HCT116 (cell line): Measurements from ENCODE around the gene COL5A1. TPM values are rescaled to one million over a fixed set of nuclear protein-coding genes. Genes with fewer than 3 reads are reported as not detected.

Experiments used
- ATAC-seq: fragments of 200-7000 bp; cut with Tn5 transposase; 2 replicates; pipeline ENCODE4 v1.9.1; 2020; ENCODE audit warnings: mild to moderate bottlenecking, moderate library complexity
- BruUV-seq: library from RNA; stranded (reverse); fragments of 400-500 nt; replicated peaks from 2 replicates; lab custom pipeline; 2021; lab: Mats Ljungman, UMichigan
- CTCF ChIA-PET: fragments of 300-600 bp; sonication (Branson Sonifier 250); formaldehyde crosslinking; loops from one replicate; lab custom pipeline; 2021; ENCODE audit warnings: antibody characterized with exemption; lab: Charles Lee
- POLR2A ChIA-PET: fragments of 300-600, 350-600 bp; sonication (Branson Sonifier 250); formaldehyde crosslinking; loops from one replicate; lab custom pipeline; 2021; ENCODE audit warnings: antibody characterized with exemption; lab: Charles Lee
- RAD21 ChIA-PET, 2 experiments: fragments of 300-600 bp; sonication (Branson Sonifier 250); formaldehyde crosslinking; loops; one replicate each; lab custom pipeline; 2023; ENCODE audit warnings: low total read pairs in 2 of 2; ENCODE audit not compliant: uncharacterized antibody in 2 of 2, unreplicated experiment in 2 of 2, low non-redundant PET in 1 of 2; lab: Charles Lee
- DNase-seq: peaks from one replicate; pipeline ENCODE4 v3.0.0-alpha.2; 2010; ENCODE audit warnings: low read depth, low spot score
- H2AFZ ChIP-seq: fragments of 200-600 bp; shearing (Covaris generic), sonication (generic); 2 replicates; pipeline ENCODE4 v1.6.1; 2017; ENCODE audit warnings: low read depth, mixed run types, mixed read lengths, antibody characterized with exemption, low read length; ENCODE audit not compliant: poor library complexity, severe bottlenecking
- H3K27ac ChIP-seq: 2 replicates; pipeline ENCODE4 v1.5.1; 2012; ENCODE audit warnings: low read depth, low read length
- H3K27me3 ChIP-seq: fragments of 200-600 bp; sonication (generic); 2 replicates; pipeline ENCODE4 v1.6.1; 2016; ENCODE audit warnings: mixed run types, low read length, mixed read lengths; ENCODE audit not compliant: insufficient read depth
- H3K36me3 ChIP-seq, 2 experiments: fragments of 200-500 bp in 1 of 2; fragments of 200-600 bp in 1 of 2; sonication (Bioruptor generic) in 1 of 2; sonication (generic) in 1 of 2; 2 replicates each; pipeline versions ENCODE4 v1.5.1 to v1.6.1; 2014 to 2016; ENCODE audit warnings: low read length in 2 of 2, inconsistent platforms in 1 of 2, mixed read lengths in 1 of 2, mixed run types in 1 of 2; ENCODE audit not compliant: insufficient read depth in 2 of 2, control insufficient read depth in 1 of 2
- H3K4me1 ChIP-seq, 2 experiments: fragments of 200-600 bp in 1 of 2; sonication (generic) in 1 of 2; 2 replicates each; pipeline versions ENCODE4 v1.5.1 to v1.6.1; 2012 to 2017; ENCODE audit warnings: low read length in 2 of 2, inconsistent platforms in 1 of 2, mild to moderate bottlenecking in 1 of 2, mixed read lengths in 1 of 2, mixed run types in 1 of 2, moderate library complexity in 1 of 2; ENCODE audit not compliant: insufficient read depth in 2 of 2, control insufficient read depth in 1 of 2
- H3K4me2 ChIP-seq: fragments of 200-600 bp; sonication (generic); 2 replicates; pipeline ENCODE4 v1.6.1; 2017; ENCODE audit warnings: mixed run types, low read length, mixed read lengths
- H3K4me3 ChIP-seq, 2 experiments: fragments of 200-600 bp in 1 of 2; sonication (generic) in 1 of 2; replicated peaks in 1 of 2; 2 replicates each; pipeline ENCODE4 v1.5.1; 2011 to 2016; ENCODE audit warnings: low read length in 2 of 2, control low read depth in 1 of 2, low read depth in 1 of 2, mild to moderate bottlenecking in 1 of 2, mixed read lengths in 1 of 2, mixed run types in 1 of 2
- H3K79me2 ChIP-seq: fragments of 200-600 bp; sonication (generic); 2 replicates; pipeline ENCODE4 v1.6.1; 2017; ENCODE audit warnings: mild to moderate bottlenecking, mixed run types, low read length, moderate library complexity, mixed read lengths; ENCODE audit not compliant: insufficient read depth
- H3K9ac ChIP-seq: fragments of 200-600 bp; sonication (generic); 2 replicates; pipeline ENCODE4 v1.6.1; 2016; ENCODE audit warnings: low read length, mixed read lengths
- H3K9me2 ChIP-seq: fragments of 200-600 bp; sonication (generic), shearing (Covaris generic); 2 replicates; pipeline ENCODE4 v1.6.1; 2017; ENCODE audit warnings: mixed run types, mild to moderate bottlenecking, moderate library complexity; ENCODE audit not compliant: insufficient read depth
- H3K9me3 ChIP-seq, 2 experiments: fragments of 200-500 bp in 1 of 2; fragments of 200-600 bp in 1 of 2; sonication (Bioruptor generic) in 1 of 2; sonication (generic) in 1 of 2; 2 replicates each; pipeline ENCODE4 v1.6.1; 2014 to 2017; ENCODE audit warnings: low read length in 2 of 2, mixed read lengths in 2 of 2, inconsistent platforms in 1 of 2, low read depth in 1 of 2, mild to moderate bottlenecking in 1 of 2, mixed run types in 1 of 2, moderate library complexity in 1 of 2; ENCODE audit not compliant: control insufficient read depth in 1 of 2, insufficient read depth in 1 of 2
- H4K20me1 ChIP-seq: fragments of 200-600 bp; sonication (generic), shearing (Covaris generic); 2 replicates; pipeline ENCODE4 v1.6.1; 2017; ENCODE audit warnings: mixed run types, mild to moderate bottlenecking, moderate library complexity; ENCODE audit not compliant: insufficient read depth
- CBX3 ChIP-seq: IDR thresholded peaks from 2 replicates; pipeline ENCODE4 v1.6.1; 2012; ENCODE audit warnings: low read depth
- CEBPB ChIP-seq: IDR thresholded peaks from 2 replicates; pipeline ENCODE4 v1.6.1; 2012; ENCODE audit warnings: low read depth
- CTCF ChIP-seq, 3 experiments: fragments of 200-600 bp in 1 of 3; sonication (generic) in 1 of 3; IDR thresholded peaks in 2 of 3; conservative IDR thresholded peaks in 1 of 3; 2 replicates each; pipeline ENCODE4 v1.5.1; 2012 to 2017; ENCODE audit warnings: low read depth in 2 of 3, low read length in 2 of 3, antibody characterized with exemption in 1 of 3, borderline replicate concordance in 1 of 3, control low read depth in 1 of 3, mild to moderate bottlenecking in 1 of 3, mixed read lengths in 1 of 3, mixed run types in 1 of 3, moderate library complexity in 1 of 3; ENCODE audit not compliant: insufficient read depth in 1 of 3
- EGR1 ChIP-seq: IDR thresholded peaks from 2 replicates; pipeline ENCODE4 v1.6.1; 2012; ENCODE audit warnings: low read depth
- ELF1 ChIP-seq: IDR thresholded peaks from 2 replicates; pipeline ENCODE4 v1.6.1; 2012; ENCODE audit warnings: low read depth, borderline replicate concordance
- EZH2phosphoT487 ChIP-seq: fragments of 200-600 bp; IDR thresholded peaks from 2 replicates; pipeline ENCODE4 v1.6.1; 2018; ENCODE audit warnings: antibody characterized with exemption, borderline replicate concordance
- FOSL1 ChIP-seq: IDR thresholded peaks from 2 replicates; pipeline ENCODE4 v1.6.1; 2012; ENCODE audit warnings: low read depth
- JUND ChIP-seq: IDR thresholded peaks from 2 replicates; pipeline ENCODE4 v1.6.1; 2012
- MAX ChIP-seq: IDR thresholded peaks from 2 replicates; pipeline ENCODE4 v1.6.1; 2012
- POLR2A ChIP-seq: IDR thresholded peaks from 2 replicates; pipeline ENCODE4 v1.7.0; 2011; ENCODE audit warnings: borderline replicate concordance; ENCODE audit not compliant: insufficient read depth, insufficient read length; ENCODE audit errors: extremely low read depth
- POLR2AphosphoS5 ChIP-seq: IDR thresholded peaks from 2 replicates; pipeline ENCODE4 v1.6.1; 2011; ENCODE audit warnings: mild to moderate bottlenecking, low read depth, low read length, moderate library complexity
- RAD21 ChIP-seq: IDR thresholded peaks from 2 replicates; pipeline ENCODE4 v1.6.1; 2012; ENCODE audit warnings: low read depth, mild to moderate bottlenecking
- REST ChIP-seq: IDR thresholded peaks from 2 replicates; pipeline ENCODE4 v1.6.1; 2012; ENCODE audit warnings: low read depth
- SIN3A ChIP-seq: IDR thresholded peaks from 2 replicates; pipeline ENCODE4 v1.6.1; 2012; ENCODE audit warnings: low read depth
- SRF ChIP-seq: IDR thresholded peaks from 2 replicates; pipeline ENCODE4 v1.6.1; 2012; ENCODE audit warnings: low read depth
- YY1 ChIP-seq: IDR thresholded peaks from 2 replicates; pipeline ENCODE4 v1.6.1; 2011; ENCODE audit warnings: low read length, low read depth, moderate library complexity, mild to moderate bottlenecking; ENCODE audit not compliant: insufficient replicate concordance; ENCODE audit errors: extremely low read depth
- ZBTB33 ChIP-seq: IDR thresholded peaks from 2 replicates; pipeline ENCODE4 v1.6.1; 2011; ENCODE audit warnings: mild to moderate bottlenecking, low read length, moderate library complexity; ENCODE audit not compliant: insufficient replicate concordance; ENCODE audit errors: extremely low read depth
- ZFX ChIP-seq: fragments of 450-650 bp; IDR thresholded peaks from 2 replicates; pipeline ENCODE4 v1.6.1; 2017
- ZNF274 ChIP-seq: fragments of 200-500 bp; sonication (Bioruptor generic); IDR thresholded peaks from 2 replicates; pipeline ENCODE4 v1.6.1; 2014; ENCODE audit warnings: mild to moderate bottlenecking, low read depth, low read length, inconsistent platforms
- intact Hi-C: fragments of 100-400 bp; cut with micrococcal nuclease; formaldehyde crosslinking; loops from 2 replicates; pipeline ENCODE4 v1.10.0; 2022
- total RNA-seq: library from RNA; stranded (reverse); gene quantifications from one replicate; pipeline ENCODE4 v1.2.1, GENCODE V29; 2021; ENCODE audit not compliant: unreplicated experiment

The COL5A1 gene
- total RNA-seq, 1 experiment from 2014 or later: 0.30 TPM

GRCh38 chr9:134631881-134632280 is 9.7 kb upstream of the COL5A1 start:
- Histone ChIP-seq H3K4me3 (no peak overlapping the region), H3K4me2 (no peak overlapping the region), H4K20me1 (no peaks in the 10 kb centered on the region), H3K9me2 (no peaks in the 10 kb centered on the region), H3K79me2 (no peaks in the 10 kb centered on the region), H2AFZ (no peak overlapping the region), H3K36me3 (no peaks in the 10 kb centered on the region), H3K27ac (no peak overlapping the region), H3K9ac (no peak overlapping the region), H3K27me3 (no peaks in the 10 kb centered on the region; the same call in 1 of the 2 replicates), H3K9me3 (no peaks in the 10 kb centered on the region), H3K4me1 (no peaks in the 10 kb centered on the region)
- intact Hi-C loops: no loop called here
- POLR2A ChIA-PET: no interaction called here
- no TSS peak for BruUV-seq
- ATAC-seq (no peak), DNase-seq (no peak)
- CTCF ChIA-PET: no interaction called here
- TF ChIP-seq YY1 (no peak), JUND (no peak), ELF1 (no peak), CBX3 (no peak), EZH2phosphoT487 (no peak), MAX (no peak), SRF (no peak), FOSL1 (no peak), REST (no peak), CEBPB (no peak), EGR1 (no peak), RAD21 (no peak), ZFX (no peak), POLR2A (no peak), ZBTB33 (no peak), ZNF274 (no peak), CTCF (IDR thresholded peaks at IDR 0.05 in 2 of 3, conservative IDR thresholded peaks at IDR 0.05 in 1 of 3; ENCODE audit: borderline replicate concordance in 1 of 3, insufficient read depth in 1 of 3, low read depth in 2 of 3, low read length in 2 of 3) (no peak), POLR2AphosphoS5 (no peak), SIN3A (no peak)
- RAD21 ChIA-PET: no interaction called here
